ENCODE results near the gene CREG2.

- TF ChIP-seq CTCF (conservative IDR thresholded peaks at IDR 0.05; ENCODE audit: low read depth, low read length) (no peak), EZH2 (IDR thresholded peaks at IDR 0.05; ENCODE audit: borderline replicate concordance, low read depth, low read length, poor library complexity, severe bottlenecking) (no peak)
Observed at GRCh38 chr2:101325425-101325824, 61.9 kb downstream of the CREG2 start.

All from A673 (cell line).